ENCODE results near the gene RELN. TPM values are rescaled to one million over a fixed set of nuclear protein-coding genes. Genes with fewer than 3 reads are reported as not detected.

Gene RELN
- total RNA-seq, 4 donors from 2014 or later, result 0.02 to 0.73 (median 0.39) TPM; not detected in 1

DNA sequence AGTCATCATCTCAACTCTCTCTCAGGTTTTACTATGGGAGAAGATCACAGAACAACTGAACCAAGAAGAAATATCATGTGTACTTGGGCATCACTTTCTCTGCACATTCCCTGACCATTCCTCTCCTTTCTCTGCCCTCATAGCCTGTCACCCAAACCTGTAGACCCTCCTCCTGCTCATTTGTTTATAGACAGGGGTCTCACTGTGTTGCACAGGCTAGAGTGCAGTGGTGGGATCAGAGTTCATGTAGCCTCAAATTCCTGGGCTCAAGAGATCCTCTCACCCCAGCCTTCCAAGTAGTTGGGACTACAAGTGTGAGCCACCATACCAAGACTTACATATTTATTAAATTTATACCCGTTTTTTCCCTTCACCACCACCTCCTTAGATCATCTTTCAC lies 282.7 kb downstream of the RELN start:
- DNase-seq (no peak), ATAC-seq (no peak)
- no peaks in the 10 kb centered on the region for H3K9me3 ChIP-seq
- H3K27ac ChIP-seq, result no peak overlapping the region
- no peak overlapping the region for H3K4me3 ChIP-seq
- no peaks in the 10 kb centered on the region for H3K27me3 ChIP-seq
- H3K4me1 ChIP-seq, result no peaks in the 10 kb centered on the region
- TF ChIP-seq, protein P1, sequence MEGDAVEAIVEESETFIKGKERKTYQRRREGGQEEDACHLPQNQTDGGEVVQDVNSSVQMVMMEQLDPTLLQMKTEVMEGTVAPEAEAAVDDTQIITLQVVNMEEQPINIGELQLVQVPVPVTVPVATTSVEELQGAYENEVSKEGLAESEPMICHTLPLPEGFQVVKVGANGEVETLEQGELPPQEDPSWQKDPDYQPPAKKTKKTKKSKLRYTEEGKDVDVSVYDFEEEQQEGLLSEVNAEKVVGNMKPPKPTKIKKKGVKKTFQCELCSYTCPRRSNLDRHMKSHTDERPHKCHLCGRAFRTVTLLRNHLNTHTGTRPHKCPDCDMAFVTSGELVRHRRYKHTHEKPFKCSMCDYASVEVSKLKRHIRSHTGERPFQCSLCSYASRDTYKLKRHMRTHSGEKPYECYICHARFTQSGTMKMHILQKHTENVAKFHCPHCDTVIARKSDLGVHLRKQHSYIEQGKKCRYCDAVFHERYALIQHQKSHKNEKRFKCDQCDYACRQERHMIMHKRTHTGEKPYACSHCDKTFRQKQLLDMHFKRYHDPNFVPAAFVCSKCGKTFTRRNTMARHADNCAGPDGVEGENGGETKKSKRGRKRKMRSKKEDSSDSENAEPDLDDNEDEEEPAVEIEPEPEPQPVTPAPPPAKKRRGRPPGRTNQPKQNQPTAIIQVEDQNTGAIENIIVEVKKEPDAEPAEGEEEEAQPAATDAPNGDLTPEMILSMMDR (IDR thresholded peaks at IDR 0.05 in 4 of 5, conservative IDR thresholded peaks at IDR 0.05 in 1 of 5), result no peak
- no peak for TF ChIP-seq POLR2A (IDR thresholded peaks at IDR 0.05)
- intact Hi-C loops (cut with DNase I; ENCODE audit: low total_unique reads) (no loop called here), in situ Hi-C loops (cut with MboI; ENCODE audit: low sequenced_read_pairs in 4 of 4) (no loop called here)
- H3K36me3 ChIP-seq, result no peaks in the 10 kb centered on the region

DNA sequence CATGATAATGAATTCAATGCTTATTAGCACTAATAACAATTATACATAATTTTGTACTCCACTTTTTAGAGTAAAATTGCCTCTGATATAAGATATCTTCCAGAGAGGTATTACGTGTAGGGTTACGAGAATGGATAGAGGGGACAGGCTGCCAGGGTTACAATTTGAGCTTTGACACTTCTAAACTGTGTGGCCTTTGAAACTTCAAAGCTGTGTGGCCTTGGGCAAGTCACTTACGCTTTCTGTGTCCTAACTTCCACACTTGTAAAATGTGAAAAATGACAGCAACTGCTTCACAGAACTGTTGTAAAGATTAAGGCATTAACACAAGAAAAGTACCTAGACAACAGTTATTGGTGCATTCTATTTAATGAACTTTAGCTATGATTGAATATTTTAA lies 283.9 kb downstream of the RELN start:
- intact Hi-C loops (cut with DNase I; ENCODE audit: low total_unique reads), result no loop called here
- H3K27me3 ChIP-seq, result no peaks in the 10 kb centered on the region
- in situ Hi-C loops (cut with MboI; ENCODE audit: low sequenced_read_pairs in 4 of 4), result no loop called here
- no peak for DNase-seq
- H3K4me3 ChIP-seq, result no peak overlapping the region
- H3K4me1 ChIP-seq, result no peaks in the 10 kb centered on the region
- TF ChIP-seq, protein P1 (IDR thresholded peaks at IDR 0.05 in 4 of 5, conservative IDR thresholded peaks at IDR 0.05 in 1 of 5), result no peak
- no peak for TF ChIP-seq POLR2A (IDR thresholded peaks at IDR 0.05)
- H3K9me3 ChIP-seq, result no peaks in the 10 kb centered on the region
- H3K27ac ChIP-seq, result no peak overlapping the region
- no peaks in the 10 kb centered on the region for H3K36me3 ChIP-seq
- no peak for ATAC-seq

DNA sequence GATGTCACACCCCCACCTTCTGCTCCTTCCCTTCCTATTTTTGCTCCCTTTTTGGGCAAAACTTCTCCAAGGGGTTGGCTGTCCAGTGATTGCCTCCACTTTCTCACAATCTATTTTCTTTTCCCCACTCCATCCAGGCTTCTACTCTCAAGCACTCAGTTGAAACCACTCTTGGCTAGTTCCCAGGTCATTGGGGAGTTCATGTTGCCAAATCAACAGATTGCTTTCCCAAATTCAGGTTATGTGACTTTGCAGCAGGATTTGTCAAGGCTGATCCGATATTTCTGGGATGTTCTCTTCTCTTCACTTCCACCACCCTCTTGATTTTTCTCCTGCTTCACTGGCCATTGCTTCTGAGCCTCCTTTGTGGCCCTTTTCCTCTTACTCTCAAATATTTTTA lies 284.8 kb downstream of the RELN start:
- intact Hi-C loops (cut with DNase I; ENCODE audit: low total_unique reads), result no loop called here
- Histone ChIP-seq H3K36me3 (no peaks in the 10 kb centered on the region), H3K27me3 (no peaks in the 10 kb centered on the region), H3K4me1 (no peaks in the 10 kb centered on the region), H3K9me3 (no peaks in the 10 kb centered on the region), H3K4me3 (no peak overlapping the region), H3K27ac (no peak overlapping the region)
- TF ChIP-seq, protein P1 (IDR thresholded peaks at IDR 0.05 in 4 of 5, conservative IDR thresholded peaks at IDR 0.05 in 1 of 5), result no peak
- TF ChIP-seq POLR2A (IDR thresholded peaks at IDR 0.05), result no peak
- ATAC-seq (no peak), DNase-seq (peak in 1 of 2 donors; percentile 9)
- in situ Hi-C loops (cut with MboI; ENCODE audit: low sequenced_read_pairs in 4 of 4), result no loop called here

DNA sequence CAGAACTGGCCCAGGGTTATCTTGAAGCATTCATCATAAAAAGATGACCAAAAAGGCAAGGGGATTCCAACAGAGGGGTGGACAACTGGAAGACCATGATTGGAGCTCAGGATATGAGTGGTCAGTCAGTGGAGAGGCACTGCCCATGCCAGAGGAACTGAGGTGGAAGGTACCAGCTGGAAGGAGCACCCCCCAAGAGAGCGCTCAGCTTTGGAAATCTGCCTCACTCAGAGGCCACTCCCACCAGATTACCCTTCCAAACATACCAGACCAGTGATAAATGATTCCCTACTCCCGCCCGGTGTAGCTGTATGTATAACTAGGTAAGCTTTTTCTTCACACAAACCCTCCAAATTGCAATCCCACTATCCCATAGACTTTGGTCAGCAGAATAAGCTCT lies 286.5 kb downstream of the RELN start:
- intact Hi-C loops (cut with DNase I; ENCODE audit: low total_unique reads), result no loop called here
- DNase-seq, result no peak
- no peaks in the 10 kb centered on the region for H3K9me3 ChIP-seq
- no peaks in the 10 kb centered on the region for H3K27me3 ChIP-seq
- H3K27ac ChIP-seq, result no peak overlapping the region
- H3K36me3 ChIP-seq, result no peaks in the 10 kb centered on the region
- no peak overlapping the region for H3K4me3 ChIP-seq
- H3K4me1 ChIP-seq, result no peaks in the 10 kb centered on the region
- in situ Hi-C loops (cut with MboI; ENCODE audit: low sequenced_read_pairs in 4 of 4), result no loop called here
- TF ChIP-seq, protein P1 (IDR thresholded peaks at IDR 0.05 in 4 of 5, conservative IDR thresholded peaks at IDR 0.05 in 1 of 5), result no peak
- no peak for TF ChIP-seq POLR2A (IDR thresholded peaks at IDR 0.05)
- ATAC-seq, result no peak

DNA sequence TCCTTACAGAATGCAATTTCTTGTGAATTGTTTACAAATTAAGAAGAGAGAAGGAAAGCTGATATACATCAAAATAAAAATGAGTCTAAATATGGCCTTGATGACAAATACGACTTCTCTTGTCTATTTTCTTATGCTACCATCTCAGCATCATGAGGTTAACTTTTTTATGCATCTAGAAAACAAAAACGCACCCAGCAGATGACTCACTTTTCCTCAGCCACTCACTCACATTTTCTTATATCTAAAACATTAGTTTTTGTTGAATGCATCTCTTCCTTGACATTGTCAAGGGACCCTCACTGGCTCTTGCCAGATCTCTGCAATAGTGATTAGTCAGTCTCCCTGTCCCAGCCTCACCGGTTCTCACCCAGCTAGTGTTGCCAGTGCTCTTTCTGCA lies 287.0 kb downstream of the RELN start:
- TF ChIP-seq, protein P1 (IDR thresholded peaks at IDR 0.05 in 4 of 5, conservative IDR thresholded peaks at IDR 0.05 in 1 of 5), result no peak
- TF ChIP-seq POLR2A (IDR thresholded peaks at IDR 0.05), result no peak
- no peak for DNase-seq
- H3K36me3 ChIP-seq, result no peaks in the 10 kb centered on the region
- H3K27ac ChIP-seq, result no peak overlapping the region
- ATAC-seq, result no peak
- no peaks in the 10 kb centered on the region for H3K4me1 ChIP-seq
- no peaks in the 10 kb centered on the region for H3K9me3 ChIP-seq
- in situ Hi-C loops (cut with MboI; ENCODE audit: low sequenced_read_pairs in 4 of 4), result no loop called here
- H3K27me3 ChIP-seq, result no peaks in the 10 kb centered on the region
- no peak overlapping the region for H3K4me3 ChIP-seq
- intact Hi-C loops (cut with DNase I; ENCODE audit: low total_unique reads), result no loop called here

Measured in gastrocnemius medialis (tissue), 4 donors.